HG03095 (cell line): ENCODE measurements around the gene AAK1.
"Not testable (repeated sequence)": the region's sequence is repeated elsewhere in the genome, so short reads cannot be mapped to it uniquely, and the experiment has no call there.

Experiments used
- ATAC-seq: cut with Tn5 transposase; IDR thresholded peaks from one replicate; pipeline ENCODE4 v1.9.1; 2021; ENCODE audit warnings: moderate library complexity; ENCODE audit not compliant: unreplicated experiment

AAK1 gene

DNA sequence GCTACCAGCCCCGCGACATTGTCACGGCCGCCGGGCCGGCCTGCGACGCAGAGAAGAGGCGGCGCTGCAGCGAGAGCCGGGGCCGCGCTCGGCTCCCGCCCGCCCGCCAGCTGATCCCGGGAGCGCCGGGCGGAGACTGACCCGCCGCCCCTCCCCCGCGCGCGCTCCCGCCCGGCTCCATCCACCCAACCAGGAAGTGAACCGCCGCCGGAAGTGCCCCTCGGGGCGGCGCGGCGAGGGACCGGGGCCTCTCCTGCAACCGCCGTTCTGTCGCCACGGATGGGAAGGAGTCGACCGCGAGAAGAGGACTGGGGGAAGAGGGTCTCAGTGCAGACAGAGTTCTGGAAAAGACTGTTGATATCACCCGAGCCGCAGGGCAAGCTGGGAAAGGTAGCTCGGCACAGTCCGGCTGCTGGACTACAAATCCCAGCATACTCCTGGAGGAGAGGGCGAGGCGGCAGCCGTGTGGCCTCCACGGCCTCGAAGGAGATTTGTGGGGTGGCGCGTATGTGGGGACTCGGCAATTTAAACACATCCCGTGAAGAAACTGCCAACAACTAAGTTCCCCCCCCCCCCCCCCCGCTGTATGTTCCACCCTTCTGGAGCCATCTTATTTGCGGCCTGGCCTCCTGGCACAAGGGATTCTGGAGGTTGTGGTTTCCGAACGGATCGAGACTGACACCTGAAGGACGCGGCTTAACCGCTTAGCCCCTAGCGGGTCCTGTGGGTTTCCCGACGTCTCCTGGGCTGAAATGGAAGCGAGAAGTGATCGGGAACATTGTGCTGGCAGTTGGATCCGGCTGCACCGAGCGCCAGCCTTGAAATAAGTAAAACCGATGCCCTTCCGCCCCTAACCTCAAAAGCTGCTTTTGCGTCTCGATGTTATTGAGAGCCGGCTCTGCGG is at the start of gene AAK1:
AAK1 (minus strand) TSS at position 138 of the 904 bp plus-strand sequence. CDS start 699 bp downstream, outside the sequence.
- ATAC-seq = peak; percentile 40

DNA sequence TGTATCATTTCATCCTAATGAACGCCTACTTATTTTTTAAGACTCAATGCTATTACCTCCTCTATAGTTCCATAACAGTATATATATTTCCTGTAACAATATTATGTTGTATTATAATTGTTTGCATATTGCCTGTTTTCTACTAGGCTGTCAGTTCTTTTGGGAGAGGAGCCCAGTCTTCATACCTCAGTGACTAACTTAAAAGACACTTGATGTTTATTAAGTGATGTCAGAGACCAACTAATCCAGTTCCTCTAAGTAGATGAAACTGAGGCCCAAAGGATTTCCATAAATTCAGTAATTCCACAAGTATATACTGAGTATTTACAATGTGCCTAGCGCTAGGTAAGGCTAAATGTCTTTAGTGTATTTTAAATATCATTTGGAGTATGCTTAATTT is 48.9 kb upstream of the AAK1 start:
- ATAC-seq = no peak

DNA sequence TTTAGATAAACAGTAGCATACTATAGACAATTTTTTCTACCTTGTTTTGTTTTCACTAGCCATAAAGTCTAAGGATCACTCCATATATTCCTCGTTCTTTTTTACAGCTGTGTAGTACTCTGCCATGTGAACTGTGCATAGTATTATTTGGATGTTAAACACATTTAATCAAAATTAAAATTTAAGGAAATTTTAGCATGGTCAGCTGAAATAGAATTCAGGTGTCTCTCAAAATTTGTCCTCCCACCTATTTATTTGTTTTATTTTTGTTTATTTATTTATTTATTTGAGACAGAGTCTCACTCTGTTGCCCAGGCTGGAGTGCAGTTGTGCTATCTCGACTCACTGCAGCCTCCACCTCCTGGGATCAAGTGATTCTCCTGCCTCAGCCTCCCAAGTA is 46.4 kb upstream of the AAK1 start:
- no peak for ATAC-seq

DNA sequence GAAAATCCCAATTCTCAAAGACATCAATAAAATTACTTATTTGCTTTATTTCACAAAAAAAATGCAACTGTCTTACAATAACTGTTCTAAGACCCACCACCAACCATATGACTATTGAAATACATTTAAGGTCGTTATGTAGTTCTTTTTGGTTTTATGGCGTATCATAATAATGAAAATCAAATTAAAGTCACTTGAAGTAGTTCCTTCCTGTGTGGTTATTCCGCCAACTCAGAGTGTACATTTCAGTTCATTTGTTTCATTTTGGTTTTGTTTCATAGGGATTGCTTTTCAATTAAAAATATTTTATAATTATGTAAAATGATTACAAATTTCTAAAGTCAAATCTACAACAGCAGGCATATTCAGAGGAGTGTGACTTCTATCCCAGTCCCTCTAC is 45.9 kb upstream of the AAK1 start:
- no peak for ATAC-seq

DNA sequence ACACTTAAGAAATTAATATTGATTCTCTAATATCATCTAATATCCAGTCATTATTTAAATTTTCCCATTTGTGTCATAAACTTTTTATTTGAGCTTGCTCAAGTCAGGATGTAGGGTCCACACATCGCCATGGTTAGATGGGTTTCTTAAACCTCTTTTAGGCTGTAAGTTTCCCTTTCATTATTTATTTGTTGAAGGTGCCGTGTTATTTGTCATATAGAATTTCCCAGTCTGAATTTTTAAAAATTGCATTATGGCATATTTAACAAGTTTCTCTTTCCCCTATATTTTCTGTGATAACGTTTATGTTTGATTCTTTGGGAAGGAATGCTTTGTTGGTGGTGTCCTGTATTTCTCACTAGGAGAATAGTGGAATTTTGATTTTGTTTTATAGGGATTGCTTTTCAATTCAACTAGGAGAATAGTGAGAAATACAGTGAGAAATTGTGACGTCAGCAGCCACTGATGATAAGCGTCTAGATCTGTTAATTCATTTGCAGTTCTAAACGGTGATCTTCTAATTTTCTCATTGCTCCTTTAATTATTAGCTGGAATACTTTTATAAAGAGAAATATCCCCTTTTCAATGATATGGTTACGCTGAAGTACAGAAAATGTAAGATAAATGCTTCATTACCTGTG is 44.6 kb upstream of the AAK1 start:
- ATAC-seq = no peak

DNA sequence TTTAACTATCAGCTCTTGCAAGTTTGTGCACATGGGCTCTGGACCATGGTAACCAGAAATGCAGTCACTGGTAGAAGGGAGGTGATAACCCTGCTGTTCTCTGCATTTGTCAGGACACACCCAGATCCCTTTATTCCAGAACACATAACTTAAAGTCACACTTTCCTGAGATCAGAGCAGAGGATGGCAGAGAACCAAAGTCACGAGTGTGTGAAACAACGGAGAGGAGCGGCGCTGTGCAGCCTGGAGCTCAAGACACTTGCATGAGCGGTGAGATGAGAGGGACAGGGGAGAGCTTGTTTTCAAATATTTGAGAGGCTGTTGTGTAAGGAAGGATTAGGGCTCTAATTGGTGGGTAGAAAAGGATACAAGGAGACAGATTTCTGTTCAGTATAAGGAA is 43.3 kb upstream of the AAK1 start:
- ATAC-seq = no peak

DNA sequence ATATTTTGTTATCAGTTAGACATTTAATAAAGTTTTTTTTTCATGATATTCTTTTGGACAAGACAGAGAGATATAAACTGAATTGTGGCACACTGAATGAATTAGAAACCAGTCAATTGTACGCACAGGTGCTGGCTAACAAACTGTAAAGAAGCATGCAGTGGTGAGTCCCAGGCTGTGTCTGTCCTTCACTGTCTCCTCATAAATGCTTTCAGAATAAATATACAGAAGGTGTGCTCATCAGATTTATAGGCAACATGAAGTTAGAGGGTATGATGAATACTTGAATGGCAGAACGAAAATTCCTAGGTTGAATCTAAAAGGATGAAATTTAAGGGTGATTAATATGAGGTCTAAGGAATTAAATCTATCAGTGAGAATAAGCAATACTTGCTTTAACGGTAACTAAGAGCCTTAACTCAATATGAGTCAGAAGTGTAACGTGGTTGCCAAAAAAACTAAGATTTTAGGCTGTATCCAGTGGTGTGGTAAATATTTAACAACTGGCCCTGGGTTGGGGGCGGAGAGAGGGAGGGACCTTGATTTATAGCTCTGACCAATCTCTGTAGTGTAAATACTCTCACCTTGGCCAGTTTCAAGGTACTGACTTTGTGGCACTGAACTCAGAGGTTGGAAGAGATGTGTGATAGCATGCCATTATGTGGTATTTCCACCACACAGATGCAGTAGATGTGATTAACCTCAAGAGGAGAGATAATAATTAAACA is 41.9 kb upstream of the AAK1 start:
- no peak for ATAC-seq

DNA sequence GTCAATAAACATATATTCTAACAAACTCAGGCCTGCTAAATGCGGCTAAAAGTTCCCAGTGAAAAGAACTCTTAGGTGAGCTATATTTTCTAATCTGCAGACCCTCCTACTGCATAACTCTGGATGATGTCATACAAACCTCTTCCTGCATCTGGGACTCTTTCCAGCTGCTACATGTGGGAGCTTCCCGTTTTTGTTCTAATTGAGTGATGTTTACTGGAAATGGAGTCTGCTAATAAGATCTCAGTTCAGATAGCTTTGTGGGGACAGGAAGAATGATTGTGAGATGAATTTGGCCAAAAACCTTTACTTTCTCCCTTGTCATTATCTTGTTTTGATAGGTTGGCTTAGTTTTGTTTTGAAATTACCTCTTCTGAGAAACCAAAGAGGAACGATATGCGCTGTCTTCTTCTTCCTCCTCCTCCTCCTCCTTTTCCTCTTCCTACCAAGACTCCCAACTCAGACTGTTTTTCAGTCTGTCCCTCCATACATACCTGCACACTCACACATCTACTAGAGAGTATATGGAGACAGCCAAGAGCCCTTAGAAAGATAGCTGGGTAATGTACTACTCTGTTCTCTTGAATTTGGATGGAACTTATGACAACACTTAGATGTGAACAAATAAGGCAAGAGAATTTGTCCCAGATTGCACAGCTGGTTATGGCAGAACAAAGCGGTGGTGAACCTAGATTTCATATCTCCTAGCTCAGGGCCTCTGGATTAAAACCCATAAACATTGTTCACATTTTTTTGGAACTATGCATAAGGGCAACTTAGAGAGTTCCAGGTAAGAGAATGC is 39.8 kb upstream of the AAK1 start:
- ATAC-seq = no peak

DNA sequence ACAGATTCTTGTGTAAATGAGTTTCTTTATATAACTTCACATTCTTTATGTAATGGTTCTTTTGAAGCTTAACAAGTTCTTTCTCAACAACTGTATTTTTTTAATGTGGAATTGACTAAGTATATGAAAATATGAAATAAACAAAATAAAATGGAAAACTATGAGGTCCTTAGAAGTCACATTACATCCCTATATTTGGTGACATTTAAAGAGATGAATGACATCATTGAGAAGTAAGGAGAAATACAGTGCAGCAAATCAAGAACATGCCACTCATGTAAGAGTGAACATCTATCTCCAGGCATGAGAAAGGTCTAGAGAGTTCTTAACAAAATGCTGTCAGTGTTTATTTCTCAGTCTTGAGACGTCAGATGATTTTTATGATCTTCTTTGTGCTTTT is 39.0 kb upstream of the AAK1 start:
- no peak for ATAC-seq

DNA sequence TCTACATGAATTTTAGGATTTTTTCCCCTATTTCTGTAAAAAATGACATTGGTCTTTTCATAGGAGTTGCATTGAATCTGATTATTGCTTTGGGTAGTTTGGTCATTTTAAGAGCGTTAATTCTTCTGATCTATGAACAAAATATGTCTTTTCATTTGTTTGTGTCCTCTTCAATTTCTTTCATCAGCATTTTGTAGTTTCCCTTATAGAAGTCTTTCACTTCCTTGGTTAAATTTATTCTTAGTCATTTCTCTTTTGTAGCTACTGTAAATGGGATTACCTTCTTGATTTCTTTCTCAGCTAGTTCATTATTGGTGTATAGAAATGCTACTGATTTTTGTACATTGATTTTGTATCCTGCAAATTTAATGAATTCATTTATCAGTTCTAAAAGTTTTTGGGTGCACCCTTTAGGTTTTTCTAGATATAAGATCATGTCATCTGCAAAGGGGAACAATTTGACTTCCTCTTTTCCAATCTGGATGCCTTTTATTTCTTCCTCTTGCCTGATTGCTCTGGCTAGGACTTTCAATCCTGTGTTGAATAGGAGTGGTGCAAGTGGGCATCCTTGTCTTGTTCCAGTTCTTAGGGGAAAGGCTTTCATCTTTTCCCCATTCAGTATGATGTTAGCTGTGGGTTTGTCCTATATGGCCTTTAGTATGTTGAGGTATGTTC is 36.6 kb upstream of the AAK1 start:
- no peak for ATAC-seq

DNA sequence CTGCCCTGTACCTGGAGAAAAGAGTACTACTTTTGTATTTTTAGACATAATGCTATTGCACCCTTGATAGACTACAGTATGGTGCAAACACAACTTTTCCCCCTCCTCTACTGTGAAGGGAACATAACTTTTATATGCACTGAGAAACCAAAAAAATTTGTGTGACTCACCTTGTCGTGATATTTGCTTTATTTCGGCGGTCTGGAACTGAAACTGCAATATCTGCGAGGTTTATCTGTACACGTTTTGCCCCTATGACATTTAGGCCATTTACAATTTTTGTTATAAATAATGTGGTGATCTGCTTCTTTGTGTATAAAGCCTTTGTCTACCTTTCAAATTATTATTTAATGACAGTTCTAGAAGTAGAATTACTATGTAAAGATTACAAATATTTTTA is 34.4 kb upstream of the AAK1 start:
- no peak for ATAC-seq

DNA sequence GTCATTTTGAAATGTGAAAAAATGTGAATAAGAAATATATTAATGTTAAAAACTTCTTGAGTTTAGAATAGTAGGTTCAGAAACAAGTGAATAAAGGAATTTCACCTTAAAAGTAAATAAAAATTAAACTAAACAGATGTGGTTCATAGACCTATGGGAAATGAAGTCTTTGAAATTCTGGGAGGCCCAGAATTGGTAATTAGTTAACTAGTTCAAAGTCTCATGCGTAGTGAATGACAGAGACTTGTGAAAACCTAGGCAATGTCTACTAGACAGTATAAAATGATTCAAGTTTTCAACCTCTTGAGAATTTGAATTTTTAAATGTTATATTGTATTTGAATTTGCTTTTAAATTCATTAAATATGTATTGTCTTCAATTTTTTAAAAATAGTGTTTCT is 32.6 kb upstream of the AAK1 start:
- ATAC-seq = no peak

DNA sequence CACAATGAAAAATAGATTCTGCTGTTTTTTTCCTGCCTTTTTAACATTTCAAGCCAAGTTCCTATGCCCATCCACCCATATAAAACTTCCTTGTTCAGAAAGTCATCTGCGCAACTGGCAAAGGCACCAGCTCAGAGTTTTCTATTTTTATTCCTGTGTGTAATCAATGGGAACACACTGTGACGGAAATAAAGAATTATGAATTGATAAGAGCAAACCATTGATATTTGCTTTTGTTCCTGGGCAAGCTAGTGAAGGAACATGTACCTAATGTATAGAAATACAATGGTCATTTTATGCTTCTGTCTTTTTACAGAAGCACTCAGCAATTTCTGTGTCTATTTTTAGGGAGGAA is 30.8 kb upstream of the AAK1 start:
- no peak for ATAC-seq

DNA sequence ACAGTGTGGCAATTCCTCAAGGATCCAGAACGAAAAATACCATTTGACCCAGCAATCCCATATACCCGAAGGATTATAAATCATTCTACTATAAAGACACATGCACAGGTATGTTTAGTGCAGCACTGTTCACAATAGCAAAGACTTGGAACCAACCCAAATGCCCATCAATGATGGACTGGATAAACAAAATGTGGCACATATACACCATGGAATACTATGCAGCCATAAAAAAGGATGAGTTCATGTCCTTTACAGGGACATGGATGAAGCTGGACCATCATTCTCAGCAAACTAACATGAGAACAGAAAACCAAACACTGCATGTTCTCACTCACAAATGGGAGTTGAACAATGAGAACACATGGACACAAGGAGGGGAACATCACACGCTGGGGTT is 29.6 kb upstream of the AAK1 start:
- ATAC-seq = not testable (repeated sequence)

DNA sequence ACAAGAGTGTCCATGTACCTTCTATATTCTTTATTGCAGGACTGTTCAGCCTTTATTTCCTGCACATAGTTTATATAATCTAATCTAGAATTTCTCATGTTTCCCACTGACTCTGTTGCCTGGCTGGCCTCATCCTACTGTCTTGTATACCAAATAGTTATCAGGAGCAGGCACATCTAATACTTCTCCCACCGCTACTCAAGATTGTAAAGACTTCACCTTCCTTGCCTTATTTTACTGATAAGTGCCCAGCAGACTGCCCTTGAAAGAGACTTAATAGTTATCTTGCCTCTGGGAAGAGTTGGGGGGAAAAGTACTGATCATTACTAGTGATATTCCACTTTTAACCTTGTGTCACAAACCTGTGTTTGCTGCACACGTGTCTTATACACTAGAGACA is 26.1 kb upstream of the AAK1 start:
- ATAC-seq = no peak

DNA sequence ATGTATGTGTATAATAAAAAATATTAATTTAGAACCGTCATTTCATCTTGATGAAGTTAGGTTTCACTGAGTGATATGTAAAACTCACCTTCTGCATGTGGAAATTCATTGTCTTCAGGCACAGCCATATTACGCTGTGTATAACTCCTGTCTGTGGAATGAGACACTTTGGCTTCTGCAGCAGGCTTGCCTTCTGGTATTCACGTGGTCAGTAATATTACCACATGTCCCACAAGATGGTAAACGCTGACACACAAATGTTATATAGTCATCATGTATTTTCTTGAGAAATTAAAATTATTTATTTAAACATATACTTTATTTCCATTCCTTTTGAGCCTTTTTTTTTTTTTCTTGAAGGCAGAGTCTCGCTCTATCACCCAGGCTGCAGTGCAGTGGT is 25.1 kb upstream of the AAK1 start:
- no peak for ATAC-seq

DNA sequence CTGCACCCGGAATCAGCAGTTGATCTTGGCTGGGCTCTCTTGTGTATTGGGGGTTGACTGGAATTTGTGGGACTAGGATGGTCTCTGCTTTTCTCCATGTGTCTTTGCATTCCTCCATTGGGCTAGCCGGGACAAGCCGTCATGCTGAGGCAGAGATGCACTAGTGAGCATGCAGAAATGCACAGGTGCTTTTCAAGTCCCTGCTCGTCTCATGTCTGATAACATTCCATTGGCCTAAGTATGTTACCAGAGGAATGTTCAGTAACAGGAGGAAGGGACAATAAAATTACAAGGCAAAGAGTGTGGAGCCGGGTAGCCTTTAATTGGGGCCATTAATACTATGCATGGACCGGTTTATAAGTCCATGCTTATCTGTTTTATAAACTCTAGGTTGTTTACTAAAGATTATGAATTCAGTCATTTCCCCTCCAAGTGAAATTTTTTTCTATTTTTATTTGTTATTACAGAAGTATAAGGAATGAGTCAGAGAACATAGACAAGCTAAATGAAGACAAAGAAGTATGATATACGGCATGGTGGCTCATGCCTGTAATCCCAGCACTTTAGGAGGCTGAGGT is 24.4 kb upstream of the AAK1 start:
- no peak for ATAC-seq

DNA sequence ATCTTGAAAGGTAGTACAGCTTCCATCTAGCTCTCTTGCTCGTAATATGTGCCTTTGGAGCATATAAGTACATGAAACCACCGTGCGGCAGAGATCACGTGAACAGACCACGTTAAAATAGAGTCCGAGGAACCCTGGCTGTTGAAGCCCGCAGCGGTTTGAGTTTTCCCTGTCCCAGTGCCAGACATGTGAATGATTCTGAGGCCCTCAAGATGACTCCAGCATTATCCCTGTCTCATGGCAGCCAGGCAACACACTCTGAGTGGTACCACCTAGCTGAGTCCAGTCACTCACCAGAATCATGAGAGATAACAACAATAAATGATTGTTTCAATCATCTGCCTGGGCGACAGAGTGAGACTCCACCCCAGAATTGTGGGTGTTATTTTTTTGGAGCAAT is 21.6 kb upstream of the AAK1 start:
- no peak for ATAC-seq

DNA sequence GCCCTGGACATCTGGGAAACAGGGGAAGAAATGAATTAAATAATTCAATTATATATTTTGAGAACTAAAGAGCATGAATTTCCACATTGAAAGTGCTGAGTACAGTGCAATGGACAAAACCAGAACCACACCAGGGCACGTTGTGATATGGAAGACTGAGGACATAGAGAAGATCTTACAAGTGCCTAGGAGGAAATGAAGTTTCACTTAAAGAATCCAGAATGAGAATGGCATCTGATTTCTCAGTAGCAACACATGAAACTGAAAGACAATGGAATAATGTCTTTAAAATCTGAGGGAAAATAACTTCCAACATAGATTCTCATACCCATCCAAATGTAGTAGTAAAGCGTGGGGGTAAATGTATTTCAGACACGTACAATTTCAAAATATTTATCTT is 20.3 kb upstream of the AAK1 start:
- no peak for ATAC-seq

DNA sequence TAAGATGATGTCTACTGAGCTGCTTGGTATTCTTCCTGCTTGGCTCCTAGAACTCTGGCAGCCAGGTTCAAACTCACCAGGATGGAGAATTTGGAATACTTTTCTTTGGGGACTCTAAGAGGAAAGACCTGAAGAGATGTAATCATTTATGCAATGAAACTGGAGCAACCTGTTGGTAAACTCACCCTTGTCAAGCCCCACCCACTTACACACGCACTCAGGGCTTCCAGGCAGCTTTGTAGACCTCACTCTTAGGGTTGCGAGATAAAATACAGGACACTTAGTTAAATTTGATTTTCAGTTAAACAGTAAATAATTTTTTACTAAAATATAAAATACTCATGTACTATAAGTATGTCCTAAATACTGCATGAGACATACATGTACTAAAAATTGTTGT is 19.0 kb upstream of the AAK1 start:
- not testable (repeated sequence) for ATAC-seq
